ENCODE results near the gene ARX.

GRCh38 chrX:25034889-25035288 is 19.1 kb upstream of the ARX start:
- no peak for TF ChIP-seq ZFP30 (CRISPR knock-in tag; IDR thresholded peaks at IDR 0.05)
- TF ChIP-seq POU6F1 (CRISPR knock-in tag; IDR thresholded peaks at IDR 0.05; ENCODE audit: borderline replicate concordance, low read depth): no peak
